Kidney (tissue), 14 donors: ENCODE measurements around the gene VAC14. TPM values are rescaled to one million over a fixed set of nuclear protein-coding genes. Genes with fewer than 3 reads are reported as not detected.
A peak's percentile ranks its signal among the peaks of the same experiment; 100 is the strongest.

Experiments
- DNase-seq, 5 donors: peaks; one replicate each; pipeline ENCODE4 v3.0.0-alpha.2; 2013 to 2020
- FAIRE-seq: peaks from 2 replicates; lab custom pipeline; 2012; peaks lifted over from hg19 to GRCh38; lab: Jason Lieb, UNC
- H3K27ac ChIP-seq, 2 donors: one replicate each; pipeline ENCODE4 v1.7.0; 2013; ENCODE audit warnings: low read depth in 2 of 2, low read length in 2 of 2, inconsistent platforms in 1 of 2
- H3K27me3 ChIP-seq: one replicate; pipeline ENCODE4 v1.7.1; 2013; ENCODE audit warnings: low read length, inconsistent platforms; ENCODE audit not compliant: control insufficient read depth, insufficient read depth
- H3K36me3 ChIP-seq, 3 donors: one replicate each; pipeline versions ENCODE4 v1.7.0 to v1.7.1; 2013; ENCODE audit warnings: low read length in 3 of 3, control low read depth in 1 of 3, inconsistent platforms in 1 of 3; ENCODE audit not compliant: insufficient read depth in 3 of 3, control insufficient read depth in 2 of 3
- H3K4me1 ChIP-seq, 3 donors: one replicate each; pipeline versions ENCODE4 v1.7.0 to v1.7.1; 2013; ENCODE audit warnings: low read length in 3 of 3, inconsistent platforms in 1 of 3, low read depth in 1 of 3; ENCODE audit not compliant: control insufficient read depth in 2 of 3, insufficient read depth in 2 of 3
- H3K4me3 ChIP-seq, 3 donors: one replicate each; pipeline versions ENCODE4 v1.7.0 to v1.8.1; 2013; ENCODE audit warnings: low read length in 3 of 3, control low read depth in 1 of 3, inconsistent platforms in 1 of 3
- H3K9ac ChIP-seq, 3 donors: one replicate each; pipeline versions ENCODE4 v1.7.0 to v1.7.1; 2013; ENCODE audit warnings: low read length in 3 of 3, control low read depth in 1 of 3, inconsistent platforms in 1 of 3
- H3K9me3 ChIP-seq, 3 donors: one replicate each; pipeline versions ENCODE4 v1.7.0 to v1.7.1; 2013; ENCODE audit warnings: low read length in 3 of 3, control low read depth in 1 of 3, inconsistent platforms in 1 of 3; ENCODE audit not compliant: control insufficient read depth in 2 of 3, insufficient read depth in 1 of 3
- CTCF ChIP-seq: IDR thresholded peaks from 3 replicates; pipeline ENCODE4 v1.5.1; 2012; ENCODE audit warnings: mild to moderate bottlenecking, moderate library complexity, borderline replicate concordance; ENCODE audit not compliant: insufficient read depth; ENCODE audit errors: extremely low read depth
- intact Hi-C: fragments of 100-400 bp; cut with DNase I; formaldehyde crosslinking; loops from one replicate; pipeline ENCODE4 v1.11.1; 2022
- polyA plus RNA-seq: library from polyadenylated mRNA; stranded (reverse); fragments of 350-450 nt; fragmentation: Illumina TruSeq; extraction: RNeasy Lipid Tissue Mini Kit (QIAGEN cat#74804); gene quantifications from one replicate; pipeline ENCODE4 v1.2.3, GENCODE V29; 2014; ENCODE audit warnings: low read depth, low replicate concordance; ENCODE audit not compliant: insufficient read depth
- total RNA-seq: library from RNA; stranded (reverse); fragmentation: NEBNext Ultra II Directional; extraction: Animal tissue kit (Norgen Biotek cat#: 25700); gene quantifications from one replicate; pipeline ENCODE4 v1.2.1, GENCODE V29; 2021
- donor health status: control.
- donor health status: control.
- donor health status: control.
- donor health status: control.
- donor health status: control.
- donor health status: DM: yes; HTN: yes; CAD: no.
- donor health status: Normal renal cell carcinoma (clear cell type).

Gene VAC14
- total and polyA plus RNA-seq, 2 donors from 2014 or later = 36.8 to 41.9 TPM

GRCh38 chr16:70701998-70702397 lies 99.0 kb downstream of the VAC14 start:
- H3K9me3 ChIP-seq = no peaks in the 10 kb centered on the region
- H3K27me3 ChIP-seq = no peaks in the 10 kb centered on the region
- DNase-seq (no peak), FAIRE-seq (no peak)
- H3K27ac ChIP-seq = no peak overlapping the region
- no peak overlapping the region for H3K9ac ChIP-seq
- no peaks in the 10 kb centered on the region for H3K36me3 ChIP-seq
- intact Hi-C loops = no loop called here
- H3K4me3 ChIP-seq = no peak overlapping the region
- H3K4me1 ChIP-seq = peaks cover 4 to 50% (median 32%) of the 10 kb centered on the region in 3 donors
- TF ChIP-seq CTCF = no peak

GRCh38 chr16:70701596-70701995 lies 99.4 kb downstream of the VAC14 start:
- intact Hi-C loops = no loop called here
- H3K4me3 ChIP-seq = no peak overlapping the region
- TF ChIP-seq CTCF = no peak
- peak overlapping the region in 1 of 2 donors; percentile 26 for H3K27ac ChIP-seq
- no peaks in the 10 kb centered on the region for H3K36me3 ChIP-seq
- no peak for DNase-seq
- no peak overlapping the region for H3K9ac ChIP-seq
- H3K27me3 ChIP-seq = no peaks in the 10 kb centered on the region
- no peaks in the 10 kb centered on the region for H3K9me3 ChIP-seq
- H3K4me1 ChIP-seq = peaks cover under 1 to 50% (median 32%) of the 10 kb centered on the region in 3 donors
- FAIRE-seq = no peak

- FAIRE-seq = no peak
- Histone ChIP-seq H3K4me1 (peaks cover 0 to 44% (median 29%) of the 10 kb centered on the region in 3 donors), H3K9ac (peak overlapping the region in 1 of 3 donors; percentile 65), H3K36me3 (no peaks in the 10 kb centered on the region), H3K9me3 (no peaks in the 10 kb centered on the region), H3K27ac (peak overlapping the region; percentile 57 to 78), H3K4me3 (no peak overlapping the region), H3K27me3 (no peaks in the 10 kb centered on the region)
- no peak for TF ChIP-seq CTCF
- no peak for DNase-seq
- intact Hi-C loops = no loop called here
Measured at GRCh38 chr16:70701036-70701435, 99.9 kb downstream of the VAC14 start.
